HUDEP-2 (cell line): ENCODE data around the gene FAM43B.

ENCODE experiments used
- DNase-seq, 76 experiments: peaks; one replicate each; lab custom pipeline; 2025; ENCODE audit not compliant: unreplicated experiment in 76 of 76; lab: John Stamatoyannopoulos, UW

FAM43B gene

GRCh38 chr1:20589331-20590278 lies 37.2 kb downstream of the FAM43B start:
- no peak for DNase-seq

GRCh38 chr1:20590306-20590777 lies 38.0 kb downstream of the FAM43B start:
- DNase-seq = no peak

- DNase-seq = no peak
These were observed 41.4 kb downstream of the FAM43B start for GRCh38 chr1:20593756-20594155.

- no peak for DNase-seq
These were observed 42.4 kb downstream of the FAM43B start for GRCh38 chr1:20594746-20595145.

GRCh38 chr1:20596106-20596505 lies 43.7 kb downstream of the FAM43B start:
- no peak for DNase-seq

- no peak for DNase-seq
These were observed 45.3 kb downstream of the FAM43B start for GRCh38 chr1:20597650-20598049.

GRCh38 chr1:20600156-20600555 lies 47.8 kb downstream of the FAM43B start:
- no peak for DNase-seq

- DNase-seq = no peak
These were observed 48.9 kb downstream of the FAM43B start for GRCh38 chr1:20601129-20601825.

GRCh38 chr1:20602851-20603450 lies 50.6 kb downstream of the FAM43B start:
- DNase-seq = no peak

- DNase-seq = no peak
These were observed 51.4 kb downstream of the FAM43B start for GRCh38 chr1:20603504-20604464.
